ENCODE measurements around the gene DNM1L. TPM values are rescaled to one million over a fixed set of nuclear protein-coding genes. Genes with fewer than 3 reads are reported as not detected.

DNM1L gene
- polyA plus RNA-seq, 2 of the 4 experiments (the other 2 are of a cell fraction) = 67.0 to 121 TPM

DNA sequence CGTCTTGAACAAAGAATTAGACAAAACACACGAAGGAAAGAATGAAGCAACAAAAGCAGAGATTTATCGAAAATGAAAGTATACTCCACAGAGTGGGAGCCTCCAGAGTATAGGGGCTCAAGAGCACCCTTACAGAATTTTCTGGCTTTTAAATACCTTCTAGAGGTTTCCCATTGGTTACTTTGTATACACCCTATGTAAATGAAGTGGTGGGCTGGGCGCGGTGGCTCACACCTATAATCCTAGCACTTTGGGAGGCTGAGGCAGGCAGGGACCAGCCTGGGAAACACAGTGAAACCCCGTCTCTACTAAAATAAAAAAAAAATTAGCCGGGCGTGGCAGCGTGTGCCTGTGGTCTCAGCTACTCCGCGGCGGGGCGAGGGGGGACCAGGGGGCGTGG lies 13.1 kb upstream of the DNM1L start (continued):
- TF ChIP-seq EHMT2 (IDR thresholded peaks at IDR 0.05; ENCODE audit: low read depth) (no peak), E2F6 (IDR thresholded peaks at IDR 0.05; ENCODE audit: borderline replicate concordance, low read depth) (no peak), CEBPB (IDR thresholded peaks at IDR 0.05) (no peak)

DNA sequence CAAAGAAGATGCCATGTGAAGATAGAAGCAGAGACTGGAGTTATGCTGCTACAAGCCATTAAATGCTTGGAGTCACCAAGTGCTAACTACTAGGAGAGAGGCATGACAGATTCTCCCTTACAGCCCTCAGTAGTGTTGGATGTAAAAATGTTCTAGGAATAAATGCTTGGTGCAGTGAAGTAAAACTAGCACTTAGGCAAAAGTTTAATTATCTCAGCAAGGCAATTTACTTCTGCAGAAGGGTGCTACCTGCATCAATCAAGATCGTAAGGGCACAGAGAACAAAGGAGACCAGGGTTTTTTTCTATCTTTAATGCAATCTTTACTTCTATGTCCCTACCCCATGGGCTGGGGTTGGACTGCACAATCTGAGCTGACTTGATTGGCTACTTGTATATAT lies 9.5 kb upstream of the DNM1L start:
- DNase-seq (ENCODE audit: low read depth in 1 of 2, low spot score in 1 of 2) = no peak
- TF ChIP-seq ATOH8 (CRISPR knock-in tag; IDR thresholded peaks at IDR 0.05; ENCODE audit: low read depth) (no peak), BHLHE40 (IDR thresholded peaks at IDR 0.05; ENCODE audit: low read depth, low read length) (no peak), TFCP2L1 (CRISPR knock-in tag; IDR thresholded peaks at IDR 0.05) (no peak), REST (IDR thresholded peaks at IDR 0.05) (no peak), KDM5A (IDR thresholded peaks at IDR 0.05) (no peak), ZC3H11A (IDR thresholded peaks at IDR 0.05) (no peak), PBX3 (IDR thresholded peaks at IDR 0.05) (no peak), TP53 (CRISPR knock-in tag; IDR thresholded peaks at IDR 0.05) (no peak)
- Histone ChIP-seq H3K9me3 (peaks cover 11% of the 10 kb centered on the region), H3K27ac (no peak overlapping the region), H3K4me3 (no peak overlapping the region), H3K4me1 (no peaks in the 10 kb centered on the region), H3K4me2 (no peak overlapping the region)
- ATAC-seq = no peak
- ChIA-PET POLR2A (no interaction called here), CTCF (interaction anchor here (3.0 to 8.9 kb wide), 3 partner anchors 12 to 303 kb away, joined by 15 to 137 read pairs (median 46); no protein-coding TSS in a partner anchor)
- 84% methylated on average over 1 of the region's 1 CpG for WGBS (ENCODE audit: missing lambda C conversion rate)
- no peak for FAIRE-seq

GRCh38 chr12:32671930-32672780 lies 6.9 kb upstream of the DNM1L start:
- FAIRE-seq (peak; percentile 91), DNase-seq (ENCODE audit: low read depth in 1 of 2, low spot score in 1 of 2) (peak; percentile 61 to 73), ATAC-seq (peak; percentile 87 to 90)
- CTCF ChIA-PET = interaction anchor here (0.6 to 8.9 kb wide), 48 partner anchors 9 to 1034 kb away, joined by 3 to 137 read pairs (median 4); partner anchors contain the start of genes FGD4 and YARS2
- Histone ChIP-seq H3K27ac (no peak overlapping the region), H3K4me3 (no peak overlapping the region), H3K4me2 (no peak overlapping the region), H3K9me3 (peaks cover 11% of the 10 kb centered on the region), H3K4me1 (no peaks in the 10 kb centered on the region)
- 41% methylated on average over 11 of the region's 11 CpGs for WGBS (ENCODE audit: missing lambda C conversion rate)
- POLR2A ChIA-PET = interaction anchor here (0.7 kb wide), 1 partner anchor 234 kb away, joined by 3 read pairs; no protein-coding TSS in a partner anchor
- TF ChIP-seq RFX5 (IDR thresholded peaks at IDR 0.05) (no peak), REST (IDR thresholded peaks at IDR 0.05) (no peak), RAD21 (conservative IDR thresholded peaks at IDR 0.05 in 1 of 2, IDR thresholded peaks at IDR 0.05 in 1 of 2) (peak; percentile 90 to 93), HOXA7 (CRISPR knock-in tag; IDR thresholded peaks at IDR 0.05) (no peak), SMC3 (IDR thresholded peaks at IDR 0.05) (peak; percentile 86), ZC3H11A (IDR thresholded peaks at IDR 0.05) (0 out of 2 replicates have a peak, but pooled peaks have one; percentile 2)
- TF ChIP-seq, protein P1, sequence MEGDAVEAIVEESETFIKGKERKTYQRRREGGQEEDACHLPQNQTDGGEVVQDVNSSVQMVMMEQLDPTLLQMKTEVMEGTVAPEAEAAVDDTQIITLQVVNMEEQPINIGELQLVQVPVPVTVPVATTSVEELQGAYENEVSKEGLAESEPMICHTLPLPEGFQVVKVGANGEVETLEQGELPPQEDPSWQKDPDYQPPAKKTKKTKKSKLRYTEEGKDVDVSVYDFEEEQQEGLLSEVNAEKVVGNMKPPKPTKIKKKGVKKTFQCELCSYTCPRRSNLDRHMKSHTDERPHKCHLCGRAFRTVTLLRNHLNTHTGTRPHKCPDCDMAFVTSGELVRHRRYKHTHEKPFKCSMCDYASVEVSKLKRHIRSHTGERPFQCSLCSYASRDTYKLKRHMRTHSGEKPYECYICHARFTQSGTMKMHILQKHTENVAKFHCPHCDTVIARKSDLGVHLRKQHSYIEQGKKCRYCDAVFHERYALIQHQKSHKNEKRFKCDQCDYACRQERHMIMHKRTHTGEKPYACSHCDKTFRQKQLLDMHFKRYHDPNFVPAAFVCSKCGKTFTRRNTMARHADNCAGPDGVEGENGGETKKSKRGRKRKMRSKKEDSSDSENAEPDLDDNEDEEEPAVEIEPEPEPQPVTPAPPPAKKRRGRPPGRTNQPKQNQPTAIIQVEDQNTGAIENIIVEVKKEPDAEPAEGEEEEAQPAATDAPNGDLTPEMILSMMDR (IDR thresholded peaks at IDR 0.05) = peak; percentile 80

Measured in A549 (cell line).